T-helper 17 cell (primary cell): ENCODE results near the gene KRTAP24-1. TPM values are rescaled to one million over a fixed set of nuclear protein-coding genes. Genes with fewer than 3 reads are reported as not detected.

ENCODE experiments used
- ATAC-seq: fragments of 150-1000 bp; cut with Tn5 transposase; 2 replicates; pipeline ENCODE4 v1.10.0; 2021; ENCODE audit warnings: mild to moderate bottlenecking, moderate library complexity
- DNase-seq, 3 donors: peaks; one replicate each; pipeline versions ENCODE4 v3.0.0 to v3.0.0-alpha.2; 2020 to 2021
- H3K9me3 ChIP-seq: one replicate; pipeline ENCODE4 v1.7.0; 2013; ENCODE audit warnings: low read length, mild to moderate bottlenecking; ENCODE audit not compliant: control insufficient read depth, poor library complexity, severe bottlenecking
- H3K27ac Mint-ChIP-seq: one replicate; pipeline ENCODE4 v1.8.0; 2022; ENCODE audit warnings: mild to moderate bottlenecking, moderate library complexity, mixed read lengths
- H3K27me3 Mint-ChIP-seq: one replicate; pipeline ENCODE4 v1.8.0; 2022; ENCODE audit warnings: mixed read lengths
- H3K36me3 Mint-ChIP-seq: one replicate; pipeline ENCODE4 v1.8.0; 2022; ENCODE audit warnings: low read depth, mixed read lengths
- H3K4me1 Mint-ChIP-seq: one replicate; pipeline ENCODE4 v1.8.0; 2022; ENCODE audit warnings: mild to moderate bottlenecking, mixed read lengths
- H3K4me3 Mint-ChIP-seq: one replicate; pipeline ENCODE4 v1.8.0; 2022; ENCODE audit warnings: mild to moderate bottlenecking, moderate library complexity, mixed read lengths
- total RNA-seq, 4 donors: library from RNA in 2 of 4; stranded (reverse) in 2 of 4; gene quantifications; one replicate each; pipeline ENCODE4 v1.2.3 and lab custom pipeline; 2022 to 2026

Gene KRTAP24-1
- total RNA-seq (not detected), total RNA-seq (lab: John Stamatoyannopoulos, UW) (0 reads per million in 2 donors)

DNA sequence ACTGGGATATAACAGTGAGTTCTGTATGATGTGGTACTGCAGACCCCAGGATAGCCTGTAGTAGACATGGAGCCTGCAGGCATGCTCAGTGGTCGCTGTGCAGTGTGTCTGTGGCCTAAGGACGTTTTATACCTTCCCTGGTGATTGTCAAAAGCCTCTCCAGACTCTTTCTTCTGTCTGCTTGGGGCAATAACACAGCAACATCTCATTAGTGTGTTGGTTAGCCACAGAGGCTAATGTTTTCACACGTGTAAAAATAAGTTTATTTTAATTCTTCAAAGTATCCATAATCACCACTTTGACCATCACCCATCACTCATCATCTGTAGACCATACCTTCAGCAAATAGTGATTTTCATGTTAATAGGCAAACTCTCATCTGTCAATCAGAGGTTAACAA lies at the start of gene KRTAP24-1:
TSS of gene KRTAP24-1 (minus strand) at position 101 of the 400 bp plus-strand sequence. CDS start at position 83, 18 bp downstream.
- no peak for DNase-seq
- Mint-ChIP-seq H3K27me3 (no peaks in the 10 kb centered on the region), H3K36me3 (no peaks in the 10 kb centered on the region), H3K4me3 (no peak within 1 kb of the TSS), H3K27ac (no peak within 1 kb of the TSS), H3K4me1 (no peaks in the 10 kb centered on the region)
- no peak for ATAC-seq
- no peaks in the 10 kb centered on the region for H3K9me3 ChIP-seq

DNA sequence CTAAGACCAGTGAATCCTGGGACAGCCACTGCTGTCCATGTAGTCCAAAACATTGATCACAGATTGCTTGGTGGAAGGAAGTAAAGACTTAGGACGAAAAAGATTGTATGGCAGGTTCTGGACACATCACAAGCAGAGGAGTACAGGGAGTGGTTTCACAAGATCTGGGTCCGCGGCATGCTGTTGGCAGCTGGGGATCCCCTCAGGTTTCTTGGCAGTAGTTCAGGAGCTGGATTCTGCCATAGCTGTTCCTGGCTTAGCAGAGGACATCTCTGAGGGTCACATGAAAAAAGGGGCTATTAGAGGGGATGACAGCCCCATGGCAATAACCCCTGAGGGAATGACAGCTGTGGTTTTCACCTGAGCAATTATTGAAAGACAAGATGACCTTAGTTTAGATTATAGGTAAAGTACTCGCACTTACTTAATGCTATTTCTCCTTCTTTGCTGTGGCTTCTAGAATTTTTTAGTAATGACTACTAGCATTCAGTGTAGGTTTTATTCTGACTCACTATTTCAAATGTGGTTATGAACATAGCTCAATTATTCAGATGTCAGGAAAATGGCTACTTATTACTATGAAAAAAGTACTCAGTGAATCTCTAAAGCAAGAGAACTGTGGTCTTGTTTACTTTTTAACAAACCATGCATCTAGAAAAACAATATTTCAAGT lies 46.6 kb upstream of the KRTAP24-1 start:
- DNase-seq (no peak), ATAC-seq (no peak)
- peaks cover 3% of the 10 kb centered on the region for H3K9me3 ChIP-seq
- Mint-ChIP-seq H3K27ac (no peak overlapping the region), H3K4me1 (no peaks in the 10 kb centered on the region), H3K4me3 (no peak overlapping the region), H3K36me3 (no peaks in the 10 kb centered on the region), H3K27me3 (no peaks in the 10 kb centered on the region)

DNA sequence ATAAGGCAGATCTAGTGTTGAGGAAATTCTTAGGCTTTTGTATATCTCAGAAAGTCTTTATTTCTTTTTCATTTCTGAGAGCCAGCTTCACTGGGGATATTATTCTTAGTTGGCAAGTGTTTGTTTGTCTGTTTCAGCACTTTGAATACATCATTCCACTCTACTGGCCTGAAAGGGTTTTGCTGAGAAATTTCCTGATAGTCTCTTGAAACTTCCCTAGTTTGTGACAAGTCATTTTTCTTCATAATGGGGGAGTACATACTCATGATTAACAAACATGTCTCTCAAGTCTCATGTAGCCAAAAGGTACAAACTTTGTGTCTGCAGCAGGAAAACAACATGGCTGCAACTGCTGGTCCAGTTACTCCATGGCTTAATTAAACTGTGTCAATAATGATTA lies 43.6 kb upstream of the KRTAP24-1 start:
- H3K36me3 Mint-ChIP-seq = no peaks in the 10 kb centered on the region
- H3K27me3 Mint-ChIP-seq = no peaks in the 10 kb centered on the region
- peaks cover 3% of the 10 kb centered on the region for H3K9me3 ChIP-seq
- no peak for ATAC-seq
- H3K4me3 Mint-ChIP-seq = no peak overlapping the region
- no peaks in the 10 kb centered on the region for H3K4me1 Mint-ChIP-seq
- DNase-seq = no peak
- no peak overlapping the region for H3K27ac Mint-ChIP-seq

DNA sequence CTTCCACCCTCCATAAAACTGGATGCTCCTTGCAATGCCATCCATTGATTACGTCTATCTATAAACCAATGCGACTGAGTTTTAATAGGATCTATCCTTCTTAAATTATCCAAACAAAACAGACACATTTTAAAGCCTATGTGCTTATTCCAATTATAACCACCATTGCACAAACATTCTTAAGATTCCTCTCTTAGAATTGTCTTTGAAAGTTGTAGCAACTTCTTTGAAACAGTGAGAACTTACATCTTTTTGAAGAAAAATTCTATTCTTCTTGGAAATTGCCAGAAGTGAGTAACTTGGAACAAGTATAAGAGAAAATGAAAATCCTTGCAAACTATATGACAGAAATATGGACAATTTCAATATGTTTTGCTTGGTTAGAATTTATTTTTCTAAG lies 37.5 kb upstream of the KRTAP24-1 start, which contains the start of gene KRTAP26-1:
TSS of gene KRTAP26-1 (minus strand) at position 101 of the 400 bp plus-strand sequence. CDS start 280 bp downstream, outside the sequence.
- H3K4me1 Mint-ChIP-seq = no peaks in the 10 kb centered on the region
- H3K27ac Mint-ChIP-seq = no peak within 1 kb of the TSS
- peaks cover 3% of the 10 kb centered on the region for H3K9me3 ChIP-seq
- no peaks in the 10 kb centered on the region for H3K27me3 Mint-ChIP-seq
- DNase-seq (no peak), ATAC-seq (no peak)
- no peaks in the 10 kb centered on the region for H3K36me3 Mint-ChIP-seq
- H3K4me3 Mint-ChIP-seq = no peak within 1 kb of the TSS

- H3K27ac Mint-ChIP-seq = no peak overlapping the region
- no peaks in the 10 kb centered on the region for H3K36me3 Mint-ChIP-seq
- no peak for ATAC-seq
- DNase-seq = no peak
- no peaks in the 10 kb centered on the region for H3K27me3 Mint-ChIP-seq
- no peaks in the 10 kb centered on the region for H3K4me1 Mint-ChIP-seq
- H3K4me3 Mint-ChIP-seq = no peak overlapping the region
- H3K9me3 ChIP-seq = no peaks in the 10 kb centered on the region
These were observed 33.0 kb upstream of the KRTAP24-1 start for GRCh38 chr21:30315701-30316100.

GRCh38 chr21:30306884-30307283 lies 24.1 kb upstream of the KRTAP24-1 start:
- no peak overlapping the region for H3K27ac Mint-ChIP-seq
- H3K36me3 Mint-ChIP-seq = no peaks in the 10 kb centered on the region
- no peaks in the 10 kb centered on the region for H3K4me1 Mint-ChIP-seq
- ATAC-seq (no peak), DNase-seq (no peak)
- H3K9me3 ChIP-seq = no peaks in the 10 kb centered on the region
- H3K4me3 Mint-ChIP-seq = no peak overlapping the region
- no peaks in the 10 kb centered on the region for H3K27me3 Mint-ChIP-seq

GRCh38 chr21:30305136-30305535 lies 22.4 kb upstream of the KRTAP24-1 start:
- Mint-ChIP-seq H3K4me1 (no peaks in the 10 kb centered on the region), H3K4me3 (no peak overlapping the region), H3K36me3 (no peaks in the 10 kb centered on the region), H3K27ac (no peak overlapping the region), H3K27me3 (no peaks in the 10 kb centered on the region)
- H3K9me3 ChIP-seq = no peaks in the 10 kb centered on the region
- DNase-seq (no peak), ATAC-seq (no peak)

DNA sequence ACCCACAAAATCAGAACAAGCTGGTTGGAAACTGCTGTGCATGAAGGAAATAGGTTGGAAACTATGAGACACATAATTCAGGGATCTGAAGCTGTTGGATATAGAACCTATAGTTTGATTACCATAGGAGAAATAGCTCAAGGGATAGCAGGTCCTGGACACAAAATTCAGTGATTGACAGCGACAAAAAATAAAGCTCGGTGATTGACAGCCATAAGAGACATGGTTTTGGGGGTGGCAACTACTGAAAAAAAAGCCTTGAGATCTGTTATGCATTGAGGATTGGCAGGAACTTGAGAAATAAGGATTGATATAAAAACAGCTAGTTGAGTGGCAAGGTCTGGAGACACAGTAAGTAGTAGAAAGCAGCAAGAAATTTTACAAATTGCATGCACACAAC lies 6.5 kb upstream of the KRTAP24-1 start, which contains the start of gene KRTAP25-1:
TSS of gene KRTAP25-1 (minus strand) at position 300 of the 400 bp plus-strand sequence. CDS start at position 276, 24 bp downstream.
- no peak within 1 kb of the TSS for H3K4me3 Mint-ChIP-seq
- no peaks in the 10 kb centered on the region for H3K9me3 ChIP-seq
- H3K4me1 Mint-ChIP-seq = no peaks in the 10 kb centered on the region
- ATAC-seq = no peak
- no peaks in the 10 kb centered on the region for H3K27me3 Mint-ChIP-seq
- H3K36me3 Mint-ChIP-seq = no peaks in the 10 kb centered on the region
- no peak for DNase-seq
- no peak within 1 kb of the TSS for H3K27ac Mint-ChIP-seq

DNA sequence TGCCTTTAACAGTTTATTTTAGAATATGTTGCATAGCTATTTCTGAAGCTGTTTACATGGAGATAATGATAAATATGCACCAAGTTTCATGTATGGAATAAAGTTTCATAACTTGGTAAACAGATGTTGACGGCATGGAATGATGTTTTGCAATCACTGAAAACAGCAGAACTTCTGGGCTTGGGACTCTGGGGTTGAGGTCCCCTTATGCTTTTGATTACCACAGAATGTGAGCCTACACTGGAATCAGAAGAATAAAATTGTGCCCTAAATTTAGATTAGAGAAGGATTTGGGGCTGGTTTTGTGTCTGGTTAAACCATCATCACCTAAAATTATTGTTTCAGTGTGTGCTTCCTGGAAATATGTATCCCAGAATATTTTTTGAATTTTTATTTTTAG lies 11.1 kb downstream of the KRTAP24-1 start:
- no peak overlapping the region for H3K4me3 Mint-ChIP-seq
- H3K36me3 Mint-ChIP-seq = no peaks in the 10 kb centered on the region
- no peaks in the 10 kb centered on the region for H3K27me3 Mint-ChIP-seq
- no peak overlapping the region for H3K27ac Mint-ChIP-seq
- H3K9me3 ChIP-seq = no peaks in the 10 kb centered on the region
- DNase-seq (no peak), ATAC-seq (no peak)
- H3K4me1 Mint-ChIP-seq = no peaks in the 10 kb centered on the region

DNA sequence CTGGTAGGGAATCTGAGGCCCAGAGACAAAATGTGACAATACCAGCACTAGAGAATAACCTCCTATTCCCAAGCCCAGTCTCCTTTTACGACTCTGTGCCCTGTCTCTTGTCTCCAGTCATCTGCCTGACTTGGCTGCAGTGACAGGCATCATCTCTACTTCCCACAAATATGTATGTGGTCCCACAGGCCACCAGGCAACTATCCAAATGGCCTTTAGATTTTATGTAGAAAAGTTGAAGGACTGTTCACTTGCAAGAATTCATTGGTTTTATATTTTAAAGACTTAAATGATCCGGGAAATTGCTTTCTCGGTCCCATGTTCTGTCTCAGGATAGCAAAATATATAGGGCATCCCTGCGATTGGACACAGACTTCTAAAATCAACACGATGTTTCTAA lies 11.6 kb downstream of the KRTAP24-1 start:
- Mint-ChIP-seq H3K36me3 (no peaks in the 10 kb centered on the region), H3K4me1 (no peaks in the 10 kb centered on the region), H3K4me3 (no peak overlapping the region), H3K27me3 (no peaks in the 10 kb centered on the region), H3K27ac (no peak overlapping the region)
- ATAC-seq (no peak), DNase-seq (no peak)
- no peaks in the 10 kb centered on the region for H3K9me3 ChIP-seq

- H3K4me1 Mint-ChIP-seq = no peaks in the 10 kb centered on the region
- no peak overlapping the region for H3K4me3 Mint-ChIP-seq
- H3K36me3 Mint-ChIP-seq = no peaks in the 10 kb centered on the region
- H3K27me3 Mint-ChIP-seq = no peaks in the 10 kb centered on the region
- no peak overlapping the region for H3K27ac Mint-ChIP-seq
- H3K9me3 ChIP-seq = no peaks in the 10 kb centered on the region
- DNase-seq = no peak
- ATAC-seq = no peak
These were observed 12.8 kb downstream of the KRTAP24-1 start for GRCh38 chr21:30269803-30270530.

DNA sequence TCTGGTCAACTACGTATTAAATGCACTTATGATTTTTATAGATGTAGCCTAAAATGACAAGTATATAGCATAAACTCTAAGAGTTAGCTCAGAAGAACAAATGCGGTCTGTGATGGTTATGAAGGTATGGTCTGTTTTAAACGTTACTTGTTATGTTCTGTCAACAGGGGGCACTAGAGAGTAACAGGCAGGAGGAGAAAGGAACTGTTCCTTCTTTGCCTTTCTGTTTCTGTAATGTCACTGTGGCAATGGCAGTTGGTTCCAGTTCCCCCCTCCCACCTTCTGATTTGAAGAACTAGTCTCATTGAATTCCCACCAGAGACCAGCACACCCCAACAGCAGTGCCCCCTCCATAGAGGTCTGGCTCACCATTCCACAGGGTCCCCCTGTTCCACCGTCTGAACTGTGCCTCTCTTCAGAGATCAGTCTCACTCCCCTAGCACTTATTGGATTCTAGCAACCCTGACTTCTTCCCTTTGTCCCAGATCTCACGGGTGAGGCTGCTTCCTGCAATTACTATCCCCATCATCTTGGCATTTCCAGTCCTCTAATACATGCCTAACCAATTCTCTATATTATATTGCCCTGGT lies 14.0 kb downstream of the KRTAP24-1 start:
- ATAC-seq (no peak), DNase-seq (no peak)
- Mint-ChIP-seq H3K4me1 (no peaks in the 10 kb centered on the region), H3K36me3 (no peaks in the 10 kb centered on the region), H3K27me3 (no peaks in the 10 kb centered on the region), H3K27ac (no peak overlapping the region), H3K4me3 (no peak overlapping the region)
- no peaks in the 10 kb centered on the region for H3K9me3 ChIP-seq

DNA sequence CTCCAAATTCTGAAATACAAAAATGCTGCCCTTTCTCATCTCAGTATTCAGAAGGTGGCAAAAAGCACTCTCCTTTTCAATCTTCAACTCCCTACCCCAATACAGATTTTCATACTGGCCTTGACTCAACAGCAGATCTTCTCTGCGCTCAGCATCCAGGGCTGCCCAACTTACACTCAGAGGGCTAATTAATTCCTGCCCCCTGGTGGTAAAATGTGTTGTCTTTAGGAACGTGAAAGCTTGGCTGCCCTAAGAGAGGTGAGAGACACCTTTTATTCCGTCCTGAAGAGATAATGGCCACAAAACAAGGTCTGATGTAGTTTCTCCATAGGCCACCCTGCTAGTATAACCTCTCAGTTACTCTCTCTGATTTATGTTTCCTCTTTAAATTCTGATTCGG lies 25.0 kb downstream of the KRTAP24-1 start:
- DNase-seq = no peak
- H3K27me3 Mint-ChIP-seq = no peaks in the 10 kb centered on the region

More for the DNA sequence above, 25.0 kb downstream of the KRTAP24-1 start:
- H3K4me3 Mint-ChIP-seq = no peak overlapping the region
- H3K4me1 Mint-ChIP-seq = no peaks in the 10 kb centered on the region
- H3K27ac Mint-ChIP-seq = no peak overlapping the region
- ATAC-seq = no peak
- H3K36me3 Mint-ChIP-seq = no peaks in the 10 kb centered on the region
- H3K9me3 ChIP-seq = no peaks in the 10 kb centered on the region
